ENCODE data around the gene POU2F1. TPM values are rescaled to one million over a fixed set of nuclear protein-coding genes. Genes with fewer than 3 reads are reported as not detected.
"Not testable (repeated sequence)": the region's sequence is repeated elsewhere in the genome, so short reads cannot be mapped to it uniquely, and the experiment has no call there.

Gene POU2F1
- total RNA-seq, 2 donors from 2014 or later: 48.6 to 49.4 TPM

- Mint-ChIP-seq H3K4me3 (no peak overlapping the region), H3K4me1 (peaks cover 11% of the 10 kb centered on the region), H3K36me3 (ENCODE audit: low read depth) (peaks cover 11% of the 10 kb centered on the region), H3K27ac (no peak overlapping the region), H3K27me3 (ENCODE audit: insufficient read depth) (no peaks in the 10 kb centered on the region), H3K9me3 (no peaks in the 10 kb centered on the region)
- Histone ChIP-seq H3K27me3 (ENCODE audit: control insufficient read depth, insufficient read depth, low read length, poor library complexity, severe bottlenecking) (no peaks in the 10 kb centered on the region), H3K36me3 (ENCODE audit: control insufficient read depth, insufficient read depth, low read length) (peaks cover 4% of the 10 kb centered on the region), H3K27ac (ENCODE audit: low read depth, low read length) (no peak overlapping the region), H3K9ac (ENCODE audit: extremely low read depth, low read length, poor library complexity, severe bottlenecking) (no peak overlapping the region), H3K9me3 (ENCODE audit: control insufficient read depth, low read length) (peaks cover 6% of the 10 kb centered on the region), H3K4me1 (ENCODE audit: control insufficient read depth, insufficient read depth, low read length) (no peaks in the 10 kb centered on the region), H3K4me3 (ENCODE audit: low read length) (no peak overlapping the region)
- TF ChIP-seq, protein P1, sequence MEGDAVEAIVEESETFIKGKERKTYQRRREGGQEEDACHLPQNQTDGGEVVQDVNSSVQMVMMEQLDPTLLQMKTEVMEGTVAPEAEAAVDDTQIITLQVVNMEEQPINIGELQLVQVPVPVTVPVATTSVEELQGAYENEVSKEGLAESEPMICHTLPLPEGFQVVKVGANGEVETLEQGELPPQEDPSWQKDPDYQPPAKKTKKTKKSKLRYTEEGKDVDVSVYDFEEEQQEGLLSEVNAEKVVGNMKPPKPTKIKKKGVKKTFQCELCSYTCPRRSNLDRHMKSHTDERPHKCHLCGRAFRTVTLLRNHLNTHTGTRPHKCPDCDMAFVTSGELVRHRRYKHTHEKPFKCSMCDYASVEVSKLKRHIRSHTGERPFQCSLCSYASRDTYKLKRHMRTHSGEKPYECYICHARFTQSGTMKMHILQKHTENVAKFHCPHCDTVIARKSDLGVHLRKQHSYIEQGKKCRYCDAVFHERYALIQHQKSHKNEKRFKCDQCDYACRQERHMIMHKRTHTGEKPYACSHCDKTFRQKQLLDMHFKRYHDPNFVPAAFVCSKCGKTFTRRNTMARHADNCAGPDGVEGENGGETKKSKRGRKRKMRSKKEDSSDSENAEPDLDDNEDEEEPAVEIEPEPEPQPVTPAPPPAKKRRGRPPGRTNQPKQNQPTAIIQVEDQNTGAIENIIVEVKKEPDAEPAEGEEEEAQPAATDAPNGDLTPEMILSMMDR (conservative IDR thresholded peaks at IDR 0.05): no peak
- WGBS, 2 experiments (ENCODE audit: insufficient coverage in 1 of 2, insufficient read length in 1 of 2): 85% methylated on average over 2 of the region's 2 CpGs; no CpG with 5 or more reads in 1 of the 2 experiments
- no peak for DNase-seq
Observed at GRCh38 chr1:167244244-167244643, 23.6 kb downstream of the POU2F1 start.

DNA sequence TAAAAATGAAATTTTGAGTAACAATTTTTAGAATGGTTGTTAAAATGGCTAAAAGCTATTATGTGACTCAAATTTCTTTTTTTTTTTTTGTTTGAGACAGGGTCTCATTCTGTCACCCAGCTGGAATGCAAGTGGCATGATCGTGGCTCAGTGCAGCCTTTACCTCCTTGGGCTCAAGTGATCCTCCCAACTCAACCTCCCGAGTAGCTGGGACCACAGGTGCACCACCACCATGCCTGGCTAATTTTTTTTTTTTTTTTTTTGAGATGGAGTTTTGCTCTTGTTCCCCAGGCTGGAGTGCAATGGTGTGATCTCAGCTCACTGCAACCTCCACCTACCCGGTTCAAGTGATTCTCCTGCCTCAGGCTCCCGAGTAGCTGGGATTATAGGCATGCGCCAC, 24.5 kb downstream of the POU2F1 start:
- H3K27ac Mint-ChIP-seq; H3K36me3 ChIP-seq (ENCODE audit: control insufficient read depth, insufficient read depth, low read length); H3K4me3 Mint-ChIP-seq; H3K27me3 Mint-ChIP-seq (ENCODE audit: insufficient read depth); H3K9ac ChIP-seq (ENCODE audit: extremely low read depth, low read length, poor library complexity, severe bottlenecking); H3K9me3 ChIP-seq (ENCODE audit: control insufficient read depth, low read length); H3K9me3 Mint-ChIP-seq; H3K27ac ChIP-seq (ENCODE audit: low read depth, low read length); H3K27me3 ChIP-seq (ENCODE audit: control insufficient read depth, insufficient read depth, low read length, poor library complexity, severe bottlenecking); H3K4me1 ChIP-seq (ENCODE audit: control insufficient read depth, insufficient read depth, low read length); DNase-seq; H3K4me3 ChIP-seq (ENCODE audit: low read length): not testable (repeated sequence)
- Mint-ChIP-seq H3K4me1 (peaks cover 17% of the 10 kb centered on the region), H3K36me3 (ENCODE audit: low read depth) (peaks cover 11% of the 10 kb centered on the region)
- 86 to 97% methylated on average over 2 to 5 of the region's 5 CpGs for WGBS, 2 experiments (ENCODE audit: insufficient coverage in 1 of 2, insufficient read length in 1 of 2)

GRCh38 chr1:167246971-167247370, 26.3 kb downstream of the POU2F1 start:
- Histone ChIP-seq H3K4me3 (ENCODE audit: low read length) (no peak overlapping the region), H3K27ac (ENCODE audit: low read depth, low read length) (no peak overlapping the region), H3K36me3 (ENCODE audit: control insufficient read depth, insufficient read depth, low read length) (peaks cover 4% of the 10 kb centered on the region), H3K9ac (ENCODE audit: extremely low read depth, low read length, poor library complexity, severe bottlenecking) (no peak overlapping the region), H3K9me3 (ENCODE audit: control insufficient read depth, low read length) (peaks cover 6% of the 10 kb centered on the region), H3K27me3 (ENCODE audit: control insufficient read depth, insufficient read depth, low read length, poor library complexity, severe bottlenecking) (no peaks in the 10 kb centered on the region), H3K4me1 (ENCODE audit: control insufficient read depth, insufficient read depth, low read length) (no peaks in the 10 kb centered on the region)
- whole genome bisulfite sequencing, 2 experiments (ENCODE audit: insufficient coverage in 1 of 2, insufficient read length in 1 of 2): 74 to 75% methylated on average over 4 to 5 of the region's 5 CpGs
- Mint-ChIP-seq H3K27me3 (ENCODE audit: insufficient read depth) (no peaks in the 10 kb centered on the region), H3K36me3 (ENCODE audit: low read depth) (peaks cover 14% of the 10 kb centered on the region), H3K4me1 (peaks cover 17% of the 10 kb centered on the region), H3K4me3 (no peak overlapping the region), H3K9me3 (no peaks in the 10 kb centered on the region), H3K27ac (no peak overlapping the region)
- DNase-seq: no peak
- TF ChIP-seq, protein P1 (conservative IDR thresholded peaks at IDR 0.05): no peak

DNA sequence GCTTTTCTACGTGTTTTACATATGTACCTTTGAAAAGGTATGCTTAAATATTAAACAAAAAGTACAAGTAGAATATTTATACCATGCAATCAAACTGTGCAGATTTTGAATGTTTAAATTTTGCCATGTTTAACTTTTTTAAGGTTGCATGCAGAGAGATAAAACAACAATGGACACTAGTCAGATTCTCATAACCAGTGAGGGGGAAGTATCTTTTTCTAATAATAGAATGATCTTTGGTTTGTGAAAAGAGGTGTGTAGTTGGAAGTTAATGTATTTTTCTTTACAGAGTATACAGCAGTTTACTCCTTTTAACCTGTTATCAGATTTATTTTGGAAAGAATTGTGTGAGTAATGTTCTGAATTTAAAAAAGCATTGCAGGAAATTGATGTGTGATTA, 27.1 kb downstream of the POU2F1 start:
- H3K4me3 ChIP-seq (ENCODE audit: low read length): no peak overlapping the region
- H3K9ac ChIP-seq (ENCODE audit: extremely low read depth, low read length, poor library complexity, severe bottlenecking): no peak overlapping the region
- no peaks in the 10 kb centered on the region for H3K4me1 ChIP-seq (ENCODE audit: control insufficient read depth, insufficient read depth, low read length)
- Mint-ChIP-seq H3K27ac (no peak overlapping the region), H3K9me3 (no peaks in the 10 kb centered on the region), H3K4me1 (peaks cover 17% of the 10 kb centered on the region), H3K36me3 (ENCODE audit: low read depth) (peaks cover 14% of the 10 kb centered on the region), H3K4me3 (no peak overlapping the region), H3K27me3 (ENCODE audit: insufficient read depth) (no peaks in the 10 kb centered on the region)
- no peaks in the 10 kb centered on the region for H3K27me3 ChIP-seq (ENCODE audit: control insufficient read depth, insufficient read depth, low read length, poor library complexity, severe bottlenecking)
- H3K27ac ChIP-seq (ENCODE audit: low read depth, low read length): no peak overlapping the region
- peaks cover 4% of the 10 kb centered on the region for H3K36me3 ChIP-seq (ENCODE audit: control insufficient read depth, insufficient read depth, low read length)
- 86% methylated on average over 1 of the region's 1 CpG; no CpG with 5 or more reads in 1 of the 2 experiments for WGBS, 2 experiments (ENCODE audit: insufficient coverage in 1 of 2, insufficient read length in 1 of 2)
- peaks cover 6% of the 10 kb centered on the region for H3K9me3 ChIP-seq (ENCODE audit: control insufficient read depth, low read length)
- TF ChIP-seq, protein P1 (conservative IDR thresholded peaks at IDR 0.05): no peak
- no peak for DNase-seq

All from endodermal cell (in vitro differentiated cells).